GM12874 (cell line): ENCODE data around the gene PDK1.

Experiments used
- CTCF ChIP-seq: IDR thresholded peaks from 2 replicates; pipeline ENCODE4 v1.5.1; 2011; ENCODE audit warnings: low read depth, mild to moderate bottlenecking, control low read depth, low read length, moderate library complexity; ENCODE audit not compliant: insufficient read depth

PDK1 gene

GRCh38 chr2:172516299-172516698, 39.6 kb upstream of the PDK1 start:
- no peak for TF ChIP-seq CTCF

DNA sequence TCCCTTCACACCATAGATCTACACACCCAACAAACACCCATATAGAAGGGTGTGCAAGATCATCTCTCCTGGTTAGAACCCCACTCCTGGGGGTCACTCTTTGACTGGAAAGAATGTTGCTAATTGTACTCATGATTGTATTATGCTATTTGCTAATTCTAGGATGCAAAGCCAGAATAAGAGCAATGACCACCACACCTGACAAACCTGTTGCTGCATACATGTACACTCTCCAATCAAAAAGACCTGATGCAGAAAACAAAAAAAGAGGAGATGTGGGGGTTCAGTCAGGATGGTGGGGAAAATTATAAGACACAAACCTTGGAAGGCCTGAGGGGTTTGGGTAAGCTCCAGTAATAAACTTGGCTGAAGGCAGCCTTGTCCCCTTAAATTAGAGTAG, 36.9 kb upstream of the PDK1 start:
- TF ChIP-seq CTCF, result no peak

- TF ChIP-seq CTCF, result no peak
Observed at GRCh38 chr2:172525601-172526000, 30.3 kb upstream of the PDK1 start.

GRCh38 chr2:172531309-172531708, 24.6 kb upstream of the PDK1 start:
- TF ChIP-seq CTCF, result no peak

DNA sequence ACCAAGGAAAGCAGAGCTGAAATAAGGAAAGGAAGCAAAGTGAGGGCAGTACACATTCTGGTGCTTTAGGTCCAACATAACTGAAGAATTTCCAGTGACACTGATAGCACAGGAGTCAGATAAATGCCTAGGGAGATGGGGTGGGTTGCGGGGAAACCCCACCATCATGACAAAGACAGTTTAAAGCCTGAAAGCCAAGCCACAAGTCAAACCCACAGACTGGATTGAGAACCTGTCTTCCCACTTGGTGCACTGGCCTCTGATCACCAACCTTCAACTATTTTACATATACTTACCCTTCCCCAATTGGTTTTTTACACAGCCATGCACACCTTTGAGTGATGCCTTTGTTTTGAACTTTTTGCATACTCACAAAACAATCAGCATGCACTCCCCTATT, 22.2 kb upstream of the PDK1 start:
- no peak for TF ChIP-seq CTCF

DNA sequence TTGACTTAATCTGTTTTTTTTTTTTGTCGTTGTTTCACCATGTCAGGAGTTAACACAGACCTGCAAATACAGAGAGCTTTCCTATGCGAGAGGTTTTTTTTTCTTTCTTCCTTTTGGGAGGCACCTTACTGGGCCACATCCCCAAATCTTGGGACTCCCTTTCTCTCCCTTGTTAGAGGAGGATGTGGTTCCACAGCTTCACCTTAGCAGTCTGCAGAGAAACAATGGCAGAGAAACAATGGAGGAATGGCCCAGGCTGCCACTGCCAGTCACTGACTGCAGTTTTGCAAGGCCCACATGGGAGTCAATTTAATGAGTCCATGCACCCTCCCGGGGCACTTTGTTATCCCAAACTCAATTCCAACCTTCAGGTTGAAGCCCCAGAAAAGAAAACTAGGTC, 20.8 kb upstream of the PDK1 start:
- no peak for TF ChIP-seq CTCF

GRCh38 chr2:172539767-172540166, 16.1 kb upstream of the PDK1 start:
- TF ChIP-seq CTCF, result no peak

DNA sequence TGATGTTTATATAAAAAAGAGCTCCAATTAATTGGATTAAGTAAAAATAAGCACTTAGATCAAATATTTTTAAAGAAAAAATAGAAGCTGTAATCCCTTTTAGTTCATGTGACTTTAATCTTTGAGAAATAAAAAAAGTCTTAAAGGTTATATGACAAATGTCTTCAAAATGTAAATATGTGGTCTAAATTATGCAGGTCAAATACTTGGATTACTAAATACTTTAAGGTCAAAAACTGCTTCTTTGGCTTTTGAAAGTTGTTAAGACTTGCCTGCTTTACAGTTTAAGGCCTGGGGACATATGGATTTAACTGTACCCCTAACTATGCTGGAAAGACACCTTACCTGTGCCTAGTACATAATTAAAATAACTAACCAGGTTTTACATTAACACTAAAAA, 15.5 kb upstream of the PDK1 start:
- TF ChIP-seq CTCF, result no peak
